Activated T-helper 1 cell treated with Interleukin-2 at 50 U/mL for 16 hours (primary cell): ENCODE data around the gene ZNF766.
A peak's percentile ranks its signal among the peaks of the same experiment; 100 is the strongest.
"Not testable (repeated sequence)": the region's sequence is repeated elsewhere in the genome, so short reads cannot be mapped to it uniquely, and the experiment has no call there.

Source experiments
- DNase-seq: peaks from one replicate; pipeline ENCODE4 v3.0.0-alpha.2; 2020; ENCODE audit warnings: low read depth

The ZNF766 gene

DNA sequence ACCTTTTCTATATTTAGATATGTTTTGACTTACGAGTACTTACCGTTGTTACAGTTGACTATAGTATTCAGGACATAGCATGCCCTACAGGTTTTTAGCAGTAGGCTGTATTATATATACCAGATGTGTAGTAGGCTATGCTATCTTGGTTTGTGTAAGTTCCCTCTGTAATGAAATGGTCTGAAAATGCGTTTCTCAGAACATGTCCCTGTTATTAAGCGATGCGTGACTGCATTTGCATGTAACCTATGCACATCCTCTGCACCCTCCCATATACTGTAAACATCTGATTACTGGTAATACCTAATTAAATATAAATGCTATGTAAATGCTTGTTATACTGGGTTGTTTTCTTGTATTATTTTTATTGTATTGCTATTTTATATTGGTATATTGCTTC lies 6.6 kb downstream of the ZNF766 start:
- no peak for DNase-seq

DNA sequence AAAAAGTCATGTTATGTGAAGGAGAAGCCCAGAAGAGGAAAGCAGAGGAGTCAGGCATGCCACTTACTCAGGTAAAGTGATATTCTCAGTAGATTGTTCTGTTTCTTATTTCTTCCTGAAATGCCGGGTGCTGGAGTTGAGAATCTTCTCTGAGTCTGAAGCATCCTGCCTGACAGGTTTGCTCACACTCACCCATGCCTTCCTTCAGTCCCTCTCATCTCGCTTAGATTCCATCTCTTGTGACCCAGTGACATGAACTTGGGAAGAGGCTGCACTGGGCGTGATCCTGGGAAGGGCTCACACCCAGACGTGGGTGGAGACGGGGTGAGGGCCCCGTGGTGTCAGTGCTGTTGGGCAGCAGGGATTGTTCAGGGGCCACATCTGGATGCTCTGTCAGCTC lies 8.1 kb downstream of the ZNF766 start:
- DNase-seq, result no peak

DNA sequence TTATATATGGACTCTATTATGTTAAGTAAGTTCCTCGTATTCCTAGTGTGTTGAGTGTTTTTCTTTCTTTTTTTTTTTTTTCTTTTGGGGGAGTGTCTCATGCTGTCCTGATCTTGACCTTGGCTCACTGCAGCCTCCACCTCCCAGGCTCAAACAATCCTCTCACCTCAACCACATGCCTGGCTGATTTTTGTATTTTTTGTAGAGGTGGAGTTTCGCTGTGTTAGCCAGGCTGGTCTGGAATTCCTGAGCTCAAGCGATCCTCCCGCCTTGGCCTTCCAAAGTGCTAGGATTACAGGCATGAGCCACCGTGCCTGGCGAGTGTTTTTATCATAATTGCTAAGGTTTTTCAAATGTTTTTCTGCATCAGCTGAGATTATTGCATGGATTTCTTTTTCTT lies 16.9 kb downstream of the ZNF766 start:
- DNase-seq, result no peak

DNA sequence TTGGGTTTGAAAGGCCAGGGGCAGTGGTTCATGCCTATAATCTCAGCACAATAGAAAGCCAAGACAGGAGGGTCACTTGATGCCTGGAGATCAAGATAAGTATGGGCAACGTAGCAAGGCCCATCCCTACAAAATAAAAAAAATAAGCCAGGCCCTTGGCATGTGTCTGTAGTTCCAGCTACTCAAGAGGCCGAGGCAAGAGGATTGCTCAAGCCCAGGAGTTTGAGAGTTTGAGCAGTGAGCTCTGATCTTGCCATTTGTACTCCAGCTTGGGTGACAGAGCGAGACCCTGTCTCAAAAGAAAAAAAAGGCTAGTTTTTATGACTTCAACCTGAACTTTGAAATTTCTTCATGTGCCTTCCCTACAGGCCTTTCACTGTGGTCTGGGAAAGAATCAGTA lies 22.4 kb downstream of the ZNF766 start:
- DNase-seq, result no peak

GRCh38 chr19:52292946-52293345 lies 23.6 kb downstream of the ZNF766 start:
- not testable (repeated sequence) for DNase-seq

- DNase-seq, result no peak
Measured at GRCh38 chr19:52296400-52296772, 27.0 kb downstream of the ZNF766 start.

DNA sequence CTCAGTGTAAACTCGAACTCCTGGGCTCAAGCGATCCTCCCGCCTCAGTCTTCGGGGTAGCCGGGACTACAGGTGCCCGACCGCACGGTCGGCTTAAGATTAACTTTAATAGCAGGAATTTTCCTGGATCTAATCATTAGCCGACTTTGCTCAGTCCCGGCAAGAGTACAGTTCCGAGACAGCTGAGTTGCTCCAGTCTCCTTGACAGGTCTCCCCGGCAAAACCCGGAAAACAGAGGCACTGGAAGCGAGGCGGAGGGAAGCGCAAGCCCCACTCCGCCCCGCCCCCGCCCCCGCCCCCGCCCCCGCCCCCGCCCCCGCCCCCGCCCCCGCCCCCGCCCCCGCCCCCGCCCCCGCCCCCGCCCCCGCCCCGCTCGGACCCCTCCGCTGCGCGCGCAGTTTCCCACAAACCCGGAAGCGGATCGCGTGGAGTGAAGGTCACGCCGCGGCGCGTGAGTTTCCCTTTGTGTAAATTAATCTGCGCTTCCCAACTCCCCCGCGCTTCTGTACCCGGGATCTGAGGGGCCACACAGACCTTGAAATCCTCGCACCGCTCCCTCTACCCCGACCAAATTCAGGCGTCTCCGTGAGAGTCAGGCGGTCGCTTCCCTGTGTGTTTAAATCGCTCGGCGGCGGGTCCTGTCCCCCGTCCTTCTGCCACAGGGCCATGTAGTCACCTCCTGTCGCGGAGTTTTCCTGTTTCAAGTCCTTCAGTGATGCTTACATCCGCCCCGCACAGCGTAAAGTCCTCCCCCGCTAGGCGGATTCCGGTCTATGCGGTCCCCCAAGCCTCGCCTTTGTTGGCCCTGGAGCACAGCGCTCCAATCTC lies 27.6 kb downstream of the ZNF766 start, which contains the start of gene ZNF480:
Gene ZNF480 (plus strand): TSS at position 397 of the 828 bp plus-strand sequence. CDS start 3,244 bp downstream, outside the sequence.
- DNase-seq, result peak; percentile 79

GRCh38 chr19:52297601-52298364 lies 28.4 kb downstream of the ZNF766 start:
- DNase-seq, result no peak

- DNase-seq, result no peak
Measured at GRCh38 chr19:52307275-52307674, 37.9 kb downstream of the ZNF766 start.

GRCh38 chr19:52322429-52322828 lies 53.0 kb downstream of the ZNF766 start:
- no peak for DNase-seq

DNA sequence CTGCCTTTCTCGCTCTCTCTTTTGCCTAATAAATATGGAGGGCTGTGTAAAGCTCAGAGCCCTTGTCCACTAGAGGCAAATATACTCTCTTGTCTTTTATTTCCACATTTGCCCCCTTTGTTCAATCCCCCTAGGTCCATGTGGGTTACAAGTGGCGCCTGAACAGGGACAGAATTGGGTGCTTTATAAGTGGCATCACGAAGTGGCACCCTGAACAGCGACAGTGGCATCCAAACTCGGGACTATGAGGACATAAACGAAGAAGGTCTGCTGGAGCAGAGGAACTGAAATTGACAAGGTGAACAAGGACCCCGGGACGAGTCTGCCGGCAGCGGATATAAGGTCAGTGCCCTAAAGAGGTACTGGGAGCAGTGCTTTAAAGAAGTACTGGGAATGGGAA lies 62.4 kb downstream of the ZNF766 start:
- no peak for DNase-seq

DNA sequence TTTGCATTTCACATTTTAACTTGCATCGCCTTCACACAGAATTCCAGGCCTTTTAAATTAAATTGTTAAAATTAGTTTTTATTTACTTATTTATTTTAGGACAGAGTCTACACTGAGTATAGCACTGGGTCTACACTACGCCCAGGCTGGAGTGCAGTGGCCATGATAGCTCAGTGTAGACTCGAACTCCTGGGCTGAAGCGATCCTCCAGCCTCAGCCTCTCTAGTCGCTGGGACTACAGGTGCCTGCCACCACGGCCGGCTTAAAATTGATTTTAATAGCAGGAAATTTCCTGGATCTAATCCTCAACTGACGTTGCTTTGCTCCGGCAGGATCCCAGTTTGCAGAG lies 66.4 kb downstream of the ZNF766 start:
- no peak for DNase-seq

GRCh38 chr19:52336117-52336790 lies 66.9 kb downstream of the ZNF766 start, which contains the start of gene ZNF610:
Gene ZNF610 (plus strand): TSS chr19:52336243. CDS start chr19:52349173, 12,930 bp downstream.
- DNase-seq, result peak; percentile 74

GRCh38 chr19:52336791-52337381 lies 67.5 kb downstream of the ZNF766 start:
- no peak for DNase-seq

- not testable (repeated sequence) for DNase-seq
Measured at GRCh38 chr19:52339022-52339421, 69.6 kb downstream of the ZNF766 start.

- DNase-seq, result peak; percentile 24
Measured at GRCh38 chr19:52343548-52343947, 74.2 kb downstream of the ZNF766 start.

DNA sequence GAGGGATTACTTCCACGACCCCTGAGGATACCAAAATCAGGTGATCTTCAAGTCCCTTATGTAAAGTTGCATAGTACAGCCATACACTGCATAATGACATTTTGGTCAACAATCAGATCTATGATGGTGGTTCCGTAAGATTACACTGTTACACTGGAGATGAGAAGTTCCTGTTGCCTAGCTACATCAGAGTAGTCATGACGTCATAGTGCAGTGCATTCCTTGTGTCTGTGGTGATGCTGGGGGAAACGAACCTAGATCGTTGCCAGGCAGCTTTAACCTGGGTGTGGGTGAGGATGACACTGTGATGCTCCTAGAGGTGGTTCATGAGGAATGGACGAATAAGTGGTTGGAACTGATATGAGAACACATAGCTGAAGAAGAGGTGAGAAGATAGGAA lies 75.8 kb downstream of the ZNF766 start:
- no peak for DNase-seq
